ENCODE results near the gene KRT26. TPM values are rescaled to one million over a fixed set of nuclear protein-coding genes. Genes with fewer than 3 reads are reported as not detected.

Gene KRT26
- total and polyA plus RNA-seq, 2 donors (not counting 1 experiment from before 2014, with no cell fraction given) = not detected

GRCh38 chr17:40717776-40718175 is 54.2 kb downstream of the KRT26 start:
- no peak for DNase-seq (ENCODE audit: low read depth in 2 of 2)
- Histone ChIP-seq H3K36me3 (ENCODE audit: control insufficient read depth, insufficient read depth, low read length) (no peaks in the 10 kb centered on the region), H3K4me1 (ENCODE audit: control insufficient read depth, extremely low read depth, insufficient read depth, low read length) (no peaks in the 10 kb centered on the region), H4K20me1 (ENCODE audit: control insufficient read depth, extremely low read depth, insufficient read depth, low read length) (no peaks in the 10 kb centered on the region), H3K4me2 (ENCODE audit: extremely low read depth, insufficient read depth, low read length) (no peak overlapping the region), H3K9ac (ENCODE audit: insufficient read depth, low read length) (no peak overlapping the region), H3K4me3 (replicated peaks in 1 of 4; ENCODE audit: control extremely low read depth in 1 of 4, insufficient read depth in 1 of 4, low read depth in 3 of 4, low read length in 4 of 4) (no peak overlapping the region), H2AFZ (ENCODE audit: low read length) (no peak overlapping the region), H3K27me3 (ENCODE audit: control insufficient read depth, insufficient read depth, low read length) (peaks cover 5% of the 10 kb centered on the region), H3K9me3 (ENCODE audit: control insufficient read depth, insufficient read depth, low read depth, low read length) (no peaks in the 10 kb centered on the region), H3K27ac (ENCODE audit: insufficient read depth, low read length) (no peak overlapping the region), H3K79me2 (ENCODE audit: control insufficient read depth, insufficient read depth, low read length) (no peaks in the 10 kb centered on the region)
- TF ChIP-seq EZH2 (IDR thresholded peaks at IDR 0.05; ENCODE audit: low read length, missing control alignments) = no peak
- no peak for TF ChIP-seq CTCF (conservative IDR thresholded peaks at IDR 0.05 in 1 of 2, IDR thresholded peaks at IDR 0.05 in 1 of 2; ENCODE audit: low read depth in 1 of 2, low read length in 2 of 2)

Other genes with a start within 250 kb of the KRT26 start
- under 0.01 TPM in 1 of 2 replicates, not detected in the other for gene CCR7, start 206.7 kb downstream of the KRT26 start, total RNA-seq
- gene CCR7, start 206.7 kb downstream of the KRT26 start, polyA plus RNA-seq = 0.07 and 0.10 TPM in 2 replicates
- gene SMARCE1, start 124.4 kb downstream of the KRT26 start, total RNA-seq = 75.6 and 86.5 TPM in 2 replicates
- 93.8 and 103 TPM in 2 replicates for gene SMARCE1, start 124.4 kb downstream of the KRT26 start, polyA plus RNA-seq
- under 0.01 and 0.33 TPM in 2 replicates for gene KRT222, start 107.0 kb downstream of the KRT26 start, total RNA-seq
- gene KRT222, start 107.0 kb downstream of the KRT26 start, polyA plus RNA-seq = 0.05 TPM in 1 of 2 replicates, not detected in the other
- not detected in 2 replicates for gene KRT24, start 68.4 kb downstream of the KRT26 start, total RNA-seq
- gene KRT24, start 68.4 kb downstream of the KRT26 start, polyA plus RNA-seq = not detected in 2 replicates
- gene KRT25, start 16.9 kb downstream of the KRT26 start, total RNA-seq = not detected in 2 replicates
- not detected in 2 replicates for gene KRT25, start 16.9 kb downstream of the KRT26 start, polyA plus RNA-seq
- not detected in 2 replicates for gene KRT27, start 10.3 kb upstream of the KRT26 start, total RNA-seq
- not detected in 2 replicates for gene KRT27, start 10.3 kb upstream of the KRT26 start, polyA plus RNA-seq
- not detected in 2 replicates for gene KRT28, start 27.8 kb upstream of the KRT26 start, total RNA-seq
- gene KRT28, start 27.8 kb upstream of the KRT26 start, polyA plus RNA-seq = not detected in 2 replicates
- gene KRT10, start 50.4 kb upstream of the KRT26 start, total RNA-seq = 4.1 TPM in 2 replicates
- 26.9 and 45.8 TPM in 2 replicates for gene KRT10, start 50.4 kb upstream of the KRT26 start, polyA plus RNA-seq
- gene KRT12, start 95.0 kb upstream of the KRT26 start, total RNA-seq = not detected in 2 replicates
- not detected in 2 replicates for gene KRT12, start 95.0 kb upstream of the KRT26 start, polyA plus RNA-seq
- gene KRT20, start 113.0 kb upstream of the KRT26 start, total RNA-seq = not detected in 2 replicates
- gene KRT20, start 113.0 kb upstream of the KRT26 start, polyA plus RNA-seq = not detected in 2 replicates
- gene KRT23, start 165.4 kb upstream of the KRT26 start, total RNA-seq = not detected in 2 replicates
- gene KRT23, start 165.4 kb upstream of the KRT26 start, polyA plus RNA-seq = 0.11 and 0.17 TPM in 2 replicates
- gene KRT39, start 194.7 kb upstream of the KRT26 start, total RNA-seq = 0.26 and 0.33 TPM in 2 replicates
- gene KRT39, start 194.7 kb upstream of the KRT26 start, polyA plus RNA-seq = 0.19 and 0.22 TPM in 2 replicates
- not detected in 2 replicates for gene KRT40, start 212.1 kb upstream of the KRT26 start, total RNA-seq
- 0.03 and 0.05 TPM in 2 replicates for gene KRT40, start 212.1 kb upstream of the KRT26 start, polyA plus RNA-seq
- gene KRTAP3-3, start 222.0 kb upstream of the KRT26 start, total RNA-seq = not detected in 2 replicates
- gene KRTAP3-3, start 222.0 kb upstream of the KRT26 start, polyA plus RNA-seq = not detected in 2 replicates
- gene KRTAP3-2, start 227.7 kb upstream of the KRT26 start, total RNA-seq = not detected in 2 replicates
- gene KRTAP3-2, start 227.7 kb upstream of the KRT26 start, polyA plus RNA-seq = not detected in 2 replicates
- gene KRTAP3-1, start 236.9 kb upstream of the KRT26 start, total RNA-seq = not detected in 2 replicates
- not detected in 2 replicates for gene KRTAP3-1, start 236.9 kb upstream of the KRT26 start, polyA plus RNA-seq

All from fibroblast of lung (primary cell).